ENCODE measurements around the gene TACR2. TPM values are rescaled to one million over a fixed set of nuclear protein-coding genes. Genes with fewer than 3 reads are reported as not detected.

Gene TACR2
- total RNA-seq, 2 experiments from 2014 or later, result not detected

DNA sequence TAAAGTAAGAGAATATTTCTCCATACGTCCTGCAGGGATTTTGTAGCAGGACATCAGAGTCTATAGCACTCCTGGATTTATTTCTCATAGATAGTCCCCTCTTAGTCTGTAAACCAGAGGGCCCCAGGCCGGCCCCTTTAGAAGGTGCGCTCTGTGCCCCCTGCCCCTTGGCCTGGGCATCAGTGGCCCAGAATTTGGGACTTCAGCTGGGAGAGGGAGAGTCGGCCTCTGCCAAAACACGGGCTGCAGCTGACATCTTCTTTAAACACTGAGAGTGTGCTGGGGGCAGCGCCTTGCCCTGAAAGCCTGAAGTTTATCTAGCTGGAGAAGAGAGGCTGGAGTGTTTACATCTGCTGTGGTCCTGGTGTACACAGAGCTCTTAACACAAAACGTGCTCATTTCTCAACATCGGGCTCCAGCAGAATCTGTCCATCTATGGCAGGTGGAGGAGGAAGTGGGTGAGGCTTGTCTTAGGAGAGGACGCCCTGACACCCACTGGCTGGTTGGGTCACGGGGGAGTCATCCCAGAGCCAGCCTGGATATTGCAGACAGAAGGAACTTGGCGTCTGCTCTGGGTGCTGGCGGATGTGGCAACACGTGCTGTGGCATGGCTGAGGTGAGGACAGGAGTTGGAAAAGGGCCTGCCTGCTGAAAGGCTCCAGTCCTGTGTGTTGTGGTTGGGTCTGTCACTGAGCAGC, 5.0 kb upstream of the TACR2 start:
- Mint-ChIP-seq H3K27me3 (no peaks in the 10 kb centered on the region), H3K36me3 (ENCODE audit: low read depth) (no peaks in the 10 kb centered on the region), H3K4me3 (no peak overlapping the region), H3K4me1 (ENCODE audit: low read depth) (peaks cover 25% of the 10 kb centered on the region), H3K27ac (no peak overlapping the region), H3K9me3 (no peaks in the 10 kb centered on the region)
- ATAC-seq (no peak), DNase-seq (no peak)
- POLR2A ChIA-PET, result no interaction called here
- intact Hi-C loops (cut with micrococcal nuclease), result loop anchor here (10.0 kb wide), 1 partner anchor 213 kb away; the partner anchor contains the start of gene FAM241B
- CTCF ChIA-PET, result interaction anchor here (0.7 to 3.0 kb wide), 5 partner anchors 8 to 85 kb away, joined by 3 to 19 read pairs (median 9); partner anchors contain the start of gene TSPAN15
- TF ChIP-seq, protein P1, sequence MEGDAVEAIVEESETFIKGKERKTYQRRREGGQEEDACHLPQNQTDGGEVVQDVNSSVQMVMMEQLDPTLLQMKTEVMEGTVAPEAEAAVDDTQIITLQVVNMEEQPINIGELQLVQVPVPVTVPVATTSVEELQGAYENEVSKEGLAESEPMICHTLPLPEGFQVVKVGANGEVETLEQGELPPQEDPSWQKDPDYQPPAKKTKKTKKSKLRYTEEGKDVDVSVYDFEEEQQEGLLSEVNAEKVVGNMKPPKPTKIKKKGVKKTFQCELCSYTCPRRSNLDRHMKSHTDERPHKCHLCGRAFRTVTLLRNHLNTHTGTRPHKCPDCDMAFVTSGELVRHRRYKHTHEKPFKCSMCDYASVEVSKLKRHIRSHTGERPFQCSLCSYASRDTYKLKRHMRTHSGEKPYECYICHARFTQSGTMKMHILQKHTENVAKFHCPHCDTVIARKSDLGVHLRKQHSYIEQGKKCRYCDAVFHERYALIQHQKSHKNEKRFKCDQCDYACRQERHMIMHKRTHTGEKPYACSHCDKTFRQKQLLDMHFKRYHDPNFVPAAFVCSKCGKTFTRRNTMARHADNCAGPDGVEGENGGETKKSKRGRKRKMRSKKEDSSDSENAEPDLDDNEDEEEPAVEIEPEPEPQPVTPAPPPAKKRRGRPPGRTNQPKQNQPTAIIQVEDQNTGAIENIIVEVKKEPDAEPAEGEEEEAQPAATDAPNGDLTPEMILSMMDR (IDR thresholded peaks at IDR 0.05), result no peak

DNA sequence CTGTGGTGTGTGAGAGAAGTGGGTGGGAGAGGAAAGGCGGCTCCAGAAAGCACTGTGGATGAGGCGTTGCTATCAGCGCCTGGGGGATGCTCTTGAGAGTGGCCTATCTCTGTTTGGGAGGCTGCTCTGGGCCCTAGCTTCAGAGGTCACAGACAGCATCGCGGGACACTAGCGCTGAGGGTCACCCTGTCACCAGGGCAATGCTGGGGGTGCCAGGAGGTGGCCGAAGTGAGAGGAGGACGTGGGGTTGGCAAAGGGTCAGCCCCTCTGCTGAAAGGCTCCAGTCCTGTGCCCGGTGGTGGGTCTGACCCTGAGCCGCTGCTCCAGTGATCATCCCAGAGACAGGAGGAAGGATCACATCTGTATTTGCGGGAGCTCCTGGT, 3.0 kb upstream of the TACR2 start:
- POLR2A ChIA-PET, result no interaction called here
- no peaks in the 10 kb centered on the region for H3K36me3 Mint-ChIP-seq (ENCODE audit: low read depth)
- H3K9me3 Mint-ChIP-seq, result no peaks in the 10 kb centered on the region
- ATAC-seq (no peak), DNase-seq (no peak)
- H3K4me1 Mint-ChIP-seq (ENCODE audit: low read depth), result peaks cover 9% of the 10 kb centered on the region
- intact Hi-C loops (cut with micrococcal nuclease), result loop anchor here (10.0 kb wide), 1 partner anchor 215 kb away; the partner anchor contains the start of gene FAM241B
- CTCF ChIA-PET, result no interaction called here
- TF ChIP-seq, protein P1 (IDR thresholded peaks at IDR 0.05), result no peak
- no peaks in the 10 kb centered on the region for H3K27me3 Mint-ChIP-seq
- H3K4me3 Mint-ChIP-seq, result no peak overlapping the region
- H3K27ac Mint-ChIP-seq, result no peak overlapping the region

DNA sequence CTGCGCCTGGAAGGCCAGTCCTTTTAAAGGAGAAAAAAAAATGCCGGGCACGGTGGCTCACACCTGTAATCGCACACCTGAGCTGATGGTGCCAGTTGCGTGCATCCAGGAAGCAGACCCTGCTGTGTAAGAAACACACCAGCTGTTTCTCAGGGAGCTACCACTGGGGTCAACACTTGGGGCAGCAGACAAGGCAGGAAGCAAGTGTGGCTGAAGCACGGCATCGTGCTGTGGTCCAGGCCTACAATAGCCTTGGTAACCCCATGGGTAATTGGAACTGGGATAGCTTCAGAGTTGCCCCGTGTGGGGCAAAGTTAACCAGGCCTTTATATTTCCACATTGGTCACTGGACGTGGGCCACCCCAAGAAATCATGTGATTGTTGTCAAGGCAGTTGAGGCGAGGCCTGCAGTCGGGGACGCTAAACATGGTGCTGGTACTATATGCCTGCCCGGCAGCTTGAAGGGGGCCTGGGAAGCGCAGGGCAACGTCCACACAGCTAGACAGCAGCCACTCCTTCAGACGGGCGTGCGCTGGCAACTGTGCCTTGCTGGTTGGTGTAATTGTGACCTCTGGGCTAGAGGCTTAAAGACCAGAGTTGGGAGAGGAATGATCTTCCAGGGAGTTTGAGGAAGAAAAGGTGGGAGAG, 2.5 kb upstream of the TACR2 start:
- POLR2A ChIA-PET, result interaction anchor here (0.6 kb wide), 1 partner anchor 72 kb away, joined by 3 read pairs; no protein-coding TSS in a partner anchor
- Mint-ChIP-seq H3K27ac (no peak overlapping the region), H3K4me3 (no peak overlapping the region), H3K9me3 (no peaks in the 10 kb centered on the region), H3K27me3 (peaks cover 1% of the 10 kb centered on the region), H3K36me3 (ENCODE audit: low read depth) (no peaks in the 10 kb centered on the region), H3K4me1 (ENCODE audit: low read depth) (peaks cover 7% of the 10 kb centered on the region)
- DNase-seq, result no peak
- TF ChIP-seq, protein P1 (IDR thresholded peaks at IDR 0.05), result no peak
- CTCF ChIA-PET, result interaction anchor here (1.2 kb wide), 1 partner anchor 96 kb away, joined by 3 read pairs; no protein-coding TSS in a partner anchor
- no peak for ATAC-seq
- intact Hi-C loops (cut with micrococcal nuclease), result no loop called here

DNA sequence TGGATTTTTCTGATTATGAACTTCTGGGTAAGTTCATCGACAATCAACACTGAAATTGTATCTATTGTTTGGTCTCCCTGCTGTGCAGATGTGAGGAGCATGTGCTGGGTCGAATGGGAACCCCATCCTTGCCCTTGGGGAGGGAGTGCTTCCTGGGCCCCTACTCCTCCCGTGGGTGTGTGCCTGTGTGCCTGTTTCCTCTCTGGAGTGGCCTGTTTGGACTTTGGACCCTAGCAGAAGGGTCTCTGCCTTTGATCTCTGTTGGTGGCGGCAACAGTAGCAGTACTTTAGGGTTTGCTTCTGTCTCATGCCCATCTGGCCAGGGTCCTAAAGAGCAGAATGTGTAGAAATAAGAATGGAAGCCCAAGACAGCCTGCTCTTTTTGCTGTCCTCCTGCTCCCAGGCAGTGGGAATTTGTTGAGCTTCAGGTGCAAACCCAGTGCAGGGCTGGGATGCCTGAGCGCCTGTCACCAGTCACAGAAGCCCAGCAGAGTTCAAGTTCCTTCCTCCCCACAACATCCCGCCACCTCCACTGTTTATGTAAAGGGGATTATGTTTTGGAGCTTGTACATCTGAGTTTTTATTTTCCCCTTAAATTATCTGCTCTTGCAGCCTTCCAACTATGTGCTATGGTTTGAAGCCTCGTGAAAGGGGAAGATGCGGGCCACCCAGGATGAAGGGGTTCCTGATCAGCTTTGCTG, 1.5 kb upstream of the TACR2 start:
- DNase-seq, result no peak
- H3K4me3 Mint-ChIP-seq, result no peak overlapping the region
- H3K27me3 Mint-ChIP-seq, result peaks cover 1% of the 10 kb centered on the region

More for the DNA sequence above, 1.5 kb upstream of the TACR2 start:
- TF ChIP-seq, protein P1 (IDR thresholded peaks at IDR 0.05), result no peak
- ChIA-PET POLR2A (no interaction called here), CTCF (interaction anchor here (1.2 to 1.7 kb wide), 2 partner anchors 97 to 180 kb away, joined by 3 to 8 read pairs; no protein-coding TSS in a partner anchor)
- Mint-ChIP-seq H3K4me1 (ENCODE audit: low read depth) (peaks cover under 1% of the 10 kb centered on the region), H3K36me3 (ENCODE audit: low read depth) (no peaks in the 10 kb centered on the region), H3K27ac (no peak overlapping the region), H3K9me3 (no peaks in the 10 kb centered on the region)
- intact Hi-C loops (cut with micrococcal nuclease), result no loop called here
- no peak for ATAC-seq
